HAP-1 (cell line): Measurements from ENCODE around the gene DCP1B.

Experiments used
- DNase-seq, 2 experiments: peaks; one replicate each; pipeline ENCODE4 v3.0.0-alpha.2; 2016 to 2020; ENCODE audit warnings: low spot score in 2 of 2
- H3K27me3 ChIP-seq: fragments of 250-450 bp; sonication (Bioruptor Pico); 2 replicates; pipeline ENCODE4 v1.5.1; 2020; ENCODE audit warnings: low read depth, mild to moderate bottlenecking, moderate library complexity
- H3K36me3 ChIP-seq: fragments of 250-450 bp; sonication (Bioruptor Pico); replicated peaks from 2 replicates; pipeline ENCODE4 v1.5.1; 2020; ENCODE audit warnings: mild to moderate bottlenecking
- H3K4me1 ChIP-seq: fragments of 250-450 bp; sonication (Bioruptor Pico); 2 replicates; pipeline ENCODE4 v1.5.1; 2020; ENCODE audit warnings: mild to moderate bottlenecking
- H3K4me3 ChIP-seq: fragments of 250-450 bp; sonication (Bioruptor Pico); 2 replicates; pipeline ENCODE4 v1.5.1; 2020; ENCODE audit warnings: mild to moderate bottlenecking, moderate library complexity
- H3K9me3 ChIP-seq: fragments of 250-450 bp; sonication (Bioruptor Pico); 2 replicates; pipeline ENCODE4 v1.5.1; 2020; ENCODE audit warnings: mild to moderate bottlenecking, moderate library complexity
- in situ Hi-C: fragments of 300-500 bp; cut with MboI; formaldehyde crosslinking; loops from 3 replicates; pipeline ENCODE4 v1.14.3; 2020; ENCODE audit warnings: low sequenced_read_pairs, inconsistent platforms, mixed read lengths

The DCP1B gene

DNA sequence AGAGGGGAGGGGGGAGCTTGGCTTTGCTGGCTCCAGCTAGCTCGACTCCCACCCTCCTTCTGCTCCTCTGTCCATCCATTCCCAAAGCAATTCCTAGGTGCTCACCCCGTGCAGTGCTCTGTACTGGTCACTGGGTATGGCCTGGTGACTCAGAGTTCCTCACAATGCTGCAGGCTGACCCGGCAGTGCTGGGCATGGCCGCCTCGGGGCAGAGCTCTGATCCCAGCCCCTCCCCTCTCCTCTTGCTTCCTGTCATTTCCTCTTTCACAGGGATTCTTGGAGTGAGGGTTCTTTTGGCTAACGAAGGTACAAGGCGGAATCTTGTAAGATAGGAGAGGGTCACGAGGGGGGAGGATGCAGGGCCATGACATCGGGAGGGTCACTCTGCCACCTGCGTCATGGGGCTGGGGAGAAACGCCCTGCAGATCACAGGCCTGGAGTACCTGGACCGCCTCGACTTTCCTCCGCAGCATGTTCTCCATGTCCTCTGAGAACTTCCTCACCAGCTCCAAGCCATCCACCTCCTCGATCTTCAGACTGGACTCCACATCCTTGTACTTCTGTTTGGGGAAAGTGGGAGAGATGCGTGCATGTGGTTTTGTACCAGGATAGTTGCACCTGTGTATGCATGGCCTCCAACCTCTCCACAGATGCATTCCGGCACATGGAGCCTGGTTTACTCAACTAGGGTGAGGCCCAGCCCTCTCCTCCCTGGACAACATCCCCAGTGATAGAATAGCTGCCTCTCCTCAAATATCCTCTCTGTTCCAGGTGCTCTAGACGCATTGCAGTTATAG is 91.5 kb downstream of the DCP1B start:
- no peak for DNase-seq
- H3K27me3 ChIP-seq = no peaks in the 10 kb centered on the region
- no peaks in the 10 kb centered on the region for H3K9me3 ChIP-seq
- in situ Hi-C loops = no loop called here
- no peaks in the 10 kb centered on the region for H3K36me3 ChIP-seq
- no peak overlapping the region for H3K4me3 ChIP-seq
- H3K4me1 ChIP-seq = no peaks in the 10 kb centered on the region

- Histone ChIP-seq H3K4me3 (no peak overlapping the region), H3K9me3 (no peaks in the 10 kb centered on the region), H3K36me3 (no peaks in the 10 kb centered on the region), H3K4me1 (no peaks in the 10 kb centered on the region), H3K27me3 (no peaks in the 10 kb centered on the region)
- no peak for DNase-seq
- in situ Hi-C loops = no loop called here
These were observed 92.4 kb downstream of the DCP1B start for GRCh38 chr12:1911598-1912575.

GRCh38 chr12:1910468-1910867 is 93.8 kb downstream of the DCP1B start:
- H3K27me3 ChIP-seq = no peaks in the 10 kb centered on the region
- H3K4me1 ChIP-seq = no peaks in the 10 kb centered on the region
- DNase-seq = no peak
- no peaks in the 10 kb centered on the region for H3K36me3 ChIP-seq
- in situ Hi-C loops = no loop called here
- no peaks in the 10 kb centered on the region for H3K9me3 ChIP-seq
- H3K4me3 ChIP-seq = no peak overlapping the region

GRCh38 chr12:1908758-1909157 is 95.5 kb downstream of the DCP1B start:
- Histone ChIP-seq H3K9me3 (peaks cover 2% of the 10 kb centered on the region; the same call in 1 of the 2 replicates), H3K4me1 (no peaks in the 10 kb centered on the region), H3K4me3 (no peak overlapping the region), H3K27me3 (no peaks in the 10 kb centered on the region), H3K36me3 (no peaks in the 10 kb centered on the region)
- in situ Hi-C loops = no loop called here
- no peak for DNase-seq

- DNase-seq = peak in 1 of 2 experiments; percentile 28
- no peak overlapping the region for H3K4me3 ChIP-seq
- peaks cover 2% of the 10 kb centered on the region; the same call in 1 of the 2 replicates for H3K9me3 ChIP-seq
- H3K36me3 ChIP-seq = no peaks in the 10 kb centered on the region
- H3K27me3 ChIP-seq = no peaks in the 10 kb centered on the region
- no peaks in the 10 kb centered on the region for H3K4me1 ChIP-seq
- in situ Hi-C loops = no loop called here
These were observed 96.3 kb downstream of the DCP1B start for GRCh38 chr12:1907652-1908611.

GRCh38 chr12:1906579-1906978 is 97.7 kb downstream of the DCP1B start:
- DNase-seq = no peak
- Histone ChIP-seq H3K27me3 (no peaks in the 10 kb centered on the region), H3K4me1 (no peaks in the 10 kb centered on the region), H3K4me3 (no peak overlapping the region), H3K36me3 (no peaks in the 10 kb centered on the region), H3K9me3 (peaks cover 2% of the 10 kb centered on the region; the same call in 1 of the 2 replicates)
- in situ Hi-C loops = no loop called here

DNA sequence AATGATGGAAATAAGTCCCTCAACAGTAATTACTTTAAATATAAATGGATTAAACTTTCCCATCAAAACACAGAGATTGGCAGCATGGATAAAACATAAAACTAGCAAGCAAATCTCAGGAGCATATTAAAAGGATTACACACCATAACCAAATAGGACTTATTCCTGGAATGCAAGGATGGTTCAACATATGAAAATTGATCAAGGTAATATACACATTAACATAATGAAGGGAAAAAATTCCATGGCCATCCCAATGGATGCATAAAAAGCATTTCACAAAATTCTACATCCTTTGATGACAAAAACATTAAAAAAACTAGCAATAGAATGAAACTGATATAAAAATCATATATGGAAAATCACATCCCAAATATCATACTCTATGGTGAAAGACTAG is 99.4 kb downstream of the DCP1B start:
- H3K36me3 ChIP-seq = no peaks in the 10 kb centered on the region
- H3K4me3 ChIP-seq = no peak overlapping the region
- H3K9me3 ChIP-seq = peaks cover 2% of the 10 kb centered on the region; the same call in 1 of the 2 replicates
- no peak for DNase-seq
- in situ Hi-C loops = no loop called here
- no peaks in the 10 kb centered on the region for H3K4me1 ChIP-seq
- no peaks in the 10 kb centered on the region for H3K27me3 ChIP-seq

- no peak for DNase-seq
- in situ Hi-C loops = no loop called here
- Histone ChIP-seq H3K9me3 (no peaks in the 10 kb centered on the region), H3K36me3 (no peaks in the 10 kb centered on the region), H3K27me3 (peaks cover 4% of the 10 kb centered on the region; the same call in 1 of the 2 replicates), H3K4me1 (no peaks in the 10 kb centered on the region), H3K4me3 (no peak overlapping the region)
These were observed 107.3 kb downstream of the DCP1B start for GRCh38 chr12:1896964-1897363.
